HEK293 (cell line): Measurements from ENCODE around the gene UQCR11.

ENCODE experiments used
- GLI2 ChIP-seq: fragments of 450-650 bp; formaldehyde crosslinking; IDR thresholded peaks from 2 replicates; pipeline ENCODE4; 2017; ENCODE audit warnings: missing biosample characterization, missing genetic modification characterization, low read depth, borderline replicate concordance
- HOXD13 ChIP-seq: sonication (generic); formaldehyde crosslinking; IDR thresholded peaks from 2 replicates; pipeline ENCODE4 v1.8.0; 2022; ENCODE audit warnings: missing genetic modification reagents, borderline replicate concordance
- IKZF3 ChIP-seq: fragments of 450-650 bp; IDR thresholded peaks from 2 replicates; pipeline ENCODE4 v1.5.0; 2018; ENCODE audit warnings: missing biosample characterization, mild to moderate bottlenecking, missing genetic modification characterization, moderate library complexity
- KLF8 ChIP-seq: fragments of 450-650 bp; formaldehyde crosslinking; IDR thresholded peaks from 2 replicates; pipeline ENCODE4 v1.5.1; 2016; ENCODE audit warnings: missing biosample characterization, missing genetic modification characterization
- MYNN ChIP-seq: fragments of 450-650 bp; formaldehyde crosslinking; IDR thresholded peaks from 2 replicates; pipeline ENCODE4 v1.5.1; 2016; ENCODE audit warnings: missing biosample characterization, missing genetic modification characterization, borderline replicate concordance
- REPIN1 ChIP-seq: fragments of 450-650 bp; formaldehyde crosslinking; IDR thresholded peaks from 2 replicates; pipeline ENCODE4 v1.5.1; 2017; ENCODE audit warnings: missing biosample characterization, missing genetic modification characterization, low read depth
- REST ChIP-seq: fragments of 450-650 bp; formaldehyde crosslinking; IDR thresholded peaks from 2 replicates; pipeline ENCODE4 v1.5.1; 2016; ENCODE audit warnings: missing biosample characterization, missing genetic modification characterization
- WT1 ChIP-seq: fragments of 450-650 bp; formaldehyde crosslinking; IDR thresholded peaks from 2 replicates; pipeline ENCODE4 v1.5.1; 2016; ENCODE audit warnings: missing biosample characterization, missing genetic modification characterization
- YY1 ChIP-seq: fragments of 450-650 bp; formaldehyde crosslinking; IDR thresholded peaks from 2 replicates; pipeline ENCODE4 v1.5.1; 2018; ENCODE audit warnings: missing biosample characterization, missing genetic modification characterization
- ZBTB26 ChIP-seq: fragments of 450-650 bp; formaldehyde crosslinking; optimal IDR thresholded peaks from 2 replicates; pipeline ENCODE3; 2016; ENCODE audit warnings: missing biosample characterization, mild to moderate bottlenecking, missing genetic modification characterization
- ZBTB48 ChIP-seq: fragments of 450-650 bp; formaldehyde crosslinking; IDR thresholded peaks from 2 replicates; pipeline ENCODE4 v1.5.1; 2016; ENCODE audit warnings: missing biosample characterization, missing genetic modification characterization
- ZFP41 ChIP-seq: fragments of 450-650 bp; formaldehyde crosslinking; IDR thresholded peaks from 2 replicates; pipeline ENCODE4 v1.5.1; 2016; ENCODE audit warnings: missing biosample characterization, missing genetic modification characterization, borderline replicate concordance
- ZNF112 ChIP-seq: fragments of 450-650 bp; formaldehyde crosslinking; IDR thresholded peaks from 2 replicates; pipeline ENCODE4 v1.5.0; 2017; ENCODE audit warnings: missing biosample characterization, missing genetic modification characterization
- ZNF148 ChIP-seq: fragments of 450-650 bp; formaldehyde crosslinking; IDR thresholded peaks from 2 replicates; pipeline ENCODE4 v1.5.0; 2017; ENCODE audit warnings: missing biosample characterization, missing genetic modification characterization, borderline replicate concordance
- ZNF169 ChIP-seq: fragments of 450-650 bp; formaldehyde crosslinking; IDR thresholded peaks from 2 replicates; pipeline ENCODE4 v1.5.1; 2016; ENCODE audit warnings: missing biosample characterization, missing genetic modification characterization
- ZNF175 ChIP-seq: fragments of 450-650 bp; formaldehyde crosslinking; IDR thresholded peaks from 2 replicates; pipeline ENCODE4 v1.5.1; 2016; ENCODE audit warnings: missing biosample characterization, missing genetic modification characterization
- ZNF211 ChIP-seq: fragments of 450-650 bp; formaldehyde crosslinking; IDR thresholded peaks from 2 replicates; pipeline ENCODE4 v1.5.1; 2016; ENCODE audit warnings: low read depth, missing biosample characterization, missing genetic modification characterization
- ZNF391 ChIP-seq: fragments of 450-650 bp; formaldehyde crosslinking; IDR thresholded peaks from 2 replicates; pipeline ENCODE4 v1.5.1; 2016; ENCODE audit warnings: low read depth, missing biosample characterization, missing genetic modification characterization, borderline replicate concordance
- ZNF621 ChIP-seq: fragments of 450-650 bp; formaldehyde crosslinking; IDR thresholded peaks from 2 replicates; pipeline ENCODE4 v1.5.1; 2017; ENCODE audit warnings: missing biosample characterization, missing genetic modification characterization
- ZNF623 ChIP-seq: fragments of 450-650 bp; formaldehyde crosslinking; IDR thresholded peaks from 2 replicates; pipeline ENCODE4 v1.5.1; 2016; ENCODE audit warnings: missing biosample characterization, missing genetic modification characterization
- ZNF629 ChIP-seq: fragments of 450-650 bp; formaldehyde crosslinking; IDR thresholded peaks from 2 replicates; pipeline ENCODE4 v1.5.1; 2017; ENCODE audit warnings: missing biosample characterization, missing genetic modification characterization
- ZNF654 ChIP-seq: fragments of 450-650 bp; formaldehyde crosslinking; IDR thresholded peaks from 2 replicates; pipeline ENCODE4 v1.5.1; 2016; ENCODE audit warnings: low read depth, missing biosample characterization, missing genetic modification characterization
- ZNF670 ChIP-seq: fragments of 450-650 bp; formaldehyde crosslinking; IDR thresholded peaks from 2 replicates; pipeline ENCODE4 v1.5.1; 2016; ENCODE audit warnings: missing biosample characterization, missing genetic modification characterization, low read depth
- ZNF747 ChIP-seq: fragments of 450-650 bp; formaldehyde crosslinking; IDR thresholded peaks from 2 replicates; pipeline ENCODE4 v1.5.1; 2016; ENCODE audit warnings: missing biosample characterization, missing genetic modification characterization
- ZNF843 ChIP-seq: fragments of 450-650 bp; formaldehyde crosslinking; IDR thresholded peaks from 2 replicates; pipeline ENCODE4 v1.5.1; 2016; ENCODE audit warnings: missing biosample characterization, missing genetic modification characterization
- TF ChIP-seq, protein P1 (sequence below): fragments of 450-650 bp; formaldehyde crosslinking; IDR thresholded peaks from 2 replicates; pipeline ENCODE4 v1.5.1; 2016; ENCODE audit warnings: missing biosample characterization, missing genetic modification characterization
- TF ChIP-seq, protein P2 (sequence below): fragments of 450-650 bp; formaldehyde crosslinking; conservative IDR thresholded peaks from 2 replicates; pipeline ENCODE4 v1.5.1; 2016; ENCODE audit warnings: low read depth, missing biosample characterization, missing genetic modification characterization
- TF ChIP-seq, protein P3 (sequence below): fragments of 450-650 bp; formaldehyde crosslinking; IDR thresholded peaks from 2 replicates; pipeline ENCODE4 v1.5.1; 2017; ENCODE audit warnings: missing biosample characterization, mild to moderate bottlenecking, missing genetic modification characterization, moderate library complexity

UQCR11 gene

GRCh38 chr19:1624458-1624857, 19.2 kb upstream of the UQCR11 start (continued):
- TF ChIP-seq, protein P1, sequence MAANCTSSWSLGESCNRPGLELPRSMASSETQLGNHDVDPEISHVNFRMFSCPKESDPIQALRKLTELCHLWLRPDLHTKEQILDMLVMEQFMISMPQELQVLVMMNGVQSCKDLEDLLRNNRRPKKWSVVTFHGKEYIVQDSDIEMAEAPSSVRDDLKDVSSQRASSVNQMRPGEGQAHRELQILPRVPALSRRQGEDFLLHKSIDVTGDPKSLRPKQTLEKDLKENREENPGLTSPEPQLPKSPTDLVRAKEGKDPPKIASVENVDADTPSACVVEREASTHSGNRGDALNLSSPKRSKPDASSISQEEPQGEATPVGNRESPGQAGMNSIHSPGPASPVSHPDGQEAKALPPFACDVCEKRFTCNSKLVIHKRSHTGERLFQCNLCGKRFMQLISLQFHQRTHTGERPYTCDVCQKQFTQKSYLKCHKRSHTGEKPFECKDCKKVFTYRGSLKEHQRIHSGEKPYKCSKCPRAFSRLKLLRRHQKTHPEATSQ (tag by site-specific recombination): no peak
- TF ChIP-seq MYNN (tag by site-specific recombination) (no peak), REPIN1 (tag by site-specific recombination) (no peak), YY1 (tag by site-specific recombination) (peak; percentile 72), HOXD13 (no peak), ZNF654 (tag by site-specific recombination) (peak; percentile 38), KLF8 (tag by site-specific recombination) (peak; percentile 42; the same call in 1 of the 2 replicates), ZNF211 (tag by site-specific recombination) (no peak), ZNF169 (no peak), ZNF621 (tag by site-specific recombination) (no peak), WT1 (no peak), ZFP41 (tag by site-specific recombination) (no peak), ZNF629 (tag by site-specific recombination) (no peak), ZNF391 (tag by site-specific recombination) (no peak), ZNF148 (tag by site-specific recombination) (no peak), ZNF670 (tag by site-specific recombination) (no peak), ZBTB26 (no peak), ZNF843 (tag by site-specific recombination) (no peak), ZNF747 (tag by site-specific recombination) (no peak), IKZF3 (tag by site-specific recombination) (peak; percentile 56; the same call in 1 of the 2 replicates), GLI2 (tag by site-specific recombination) (no peak), ZBTB48 (tag by site-specific recombination) (no peak), REST (tag by site-specific recombination) (no peak), ZNF175 (tag by site-specific recombination) (no peak), ZNF112 (tag by site-specific recombination) (no peak), ZNF623 (tag by site-specific recombination) (no peak)
- TF ChIP-seq, protein P2, sequence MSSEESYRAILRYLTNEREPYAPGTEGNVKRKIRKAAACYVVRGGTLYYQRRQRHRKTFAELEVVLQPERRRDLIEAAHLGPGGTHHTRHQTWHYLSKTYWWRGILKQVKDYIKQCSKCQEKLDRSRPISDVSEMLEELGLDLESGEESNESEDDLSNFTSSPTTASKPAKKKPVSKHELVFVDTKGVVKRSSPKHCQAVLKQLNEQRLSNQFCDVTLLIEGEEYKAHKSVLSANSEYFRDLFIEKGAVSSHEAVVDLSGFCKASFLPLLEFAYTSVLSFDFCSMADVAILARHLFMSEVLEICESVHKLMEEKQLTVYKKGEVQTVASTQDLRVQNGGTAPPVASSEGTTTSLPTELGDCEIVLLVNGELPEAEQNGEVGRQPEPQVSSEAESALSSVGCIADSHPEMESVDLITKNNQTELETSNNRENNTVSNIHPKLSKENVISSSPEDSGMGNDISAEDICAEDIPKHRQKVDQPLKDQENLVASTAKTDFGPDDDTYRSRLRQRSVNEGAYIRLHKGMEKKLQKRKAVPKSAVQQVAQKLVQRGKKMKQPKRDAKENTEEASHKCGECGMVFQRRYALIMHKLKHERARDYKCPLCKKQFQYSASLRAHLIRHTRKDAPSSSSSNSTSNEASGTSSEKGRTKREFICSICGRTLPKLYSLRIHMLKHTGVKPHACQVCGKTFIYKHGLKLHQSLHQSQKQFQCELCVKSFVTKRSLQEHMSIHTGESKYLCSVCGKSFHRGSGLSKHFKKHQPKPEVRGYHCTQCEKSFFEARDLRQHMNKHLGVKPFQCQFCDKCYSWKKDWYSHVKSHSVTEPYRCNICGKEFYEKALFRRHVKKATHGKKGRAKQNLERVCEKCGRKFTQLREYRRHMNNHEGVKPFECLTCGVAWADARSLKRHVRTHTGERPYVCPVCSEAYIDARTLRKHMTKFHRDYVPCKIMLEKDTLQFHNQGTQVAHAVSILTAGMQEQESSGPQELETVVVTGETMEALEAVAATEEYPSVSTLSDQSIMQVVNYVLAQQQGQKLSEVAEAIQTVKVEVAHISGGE (tag by site-specific recombination): 0 out of 2 replicates have a peak, but pooled peaks have one; percentile 23
- TF ChIP-seq, protein P3, sequence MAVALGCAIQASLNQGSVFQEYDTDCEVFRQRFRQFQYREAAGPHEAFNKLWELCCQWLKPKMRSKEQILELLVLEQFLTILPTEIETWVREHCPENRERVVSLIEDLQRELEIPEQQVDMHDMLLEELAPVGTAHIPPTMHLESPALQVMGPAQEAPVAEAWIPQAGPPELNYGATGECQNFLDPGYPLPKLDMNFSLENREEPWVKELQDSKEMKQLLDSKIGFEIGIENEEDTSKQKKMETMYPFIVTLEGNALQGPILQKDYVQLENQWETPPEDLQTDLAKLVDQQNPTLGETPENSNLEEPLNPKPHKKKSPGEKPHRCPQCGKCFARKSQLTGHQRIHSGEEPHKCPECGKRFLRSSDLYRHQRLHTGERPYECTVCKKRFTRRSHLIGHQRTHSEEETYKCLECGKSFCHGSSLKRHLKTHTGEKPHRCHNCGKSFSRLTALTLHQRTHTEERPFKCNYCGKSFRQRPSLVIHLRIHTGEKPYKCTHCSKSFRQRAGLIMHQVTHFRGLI (tag by site-specific recombination): no peak
